K562 treated with DMSO at 1 percent for 12 hours (cell line): Measurements from ENCODE around the gene AADACL2. TPM values are rescaled to one million over a fixed set of nuclear protein-coding genes. Genes with fewer than 3 reads are reported as not detected.

Experiments used
- total RNA-seq: library from RNA; unstranded; fragments of 300-600 nt; gene quantifications from 2 replicates; pipeline ENCODE4 v1.2.3, GENCODE V29; 2022; ENCODE audit not compliant: insufficient read depth

The AADACL2 gene, protein sequence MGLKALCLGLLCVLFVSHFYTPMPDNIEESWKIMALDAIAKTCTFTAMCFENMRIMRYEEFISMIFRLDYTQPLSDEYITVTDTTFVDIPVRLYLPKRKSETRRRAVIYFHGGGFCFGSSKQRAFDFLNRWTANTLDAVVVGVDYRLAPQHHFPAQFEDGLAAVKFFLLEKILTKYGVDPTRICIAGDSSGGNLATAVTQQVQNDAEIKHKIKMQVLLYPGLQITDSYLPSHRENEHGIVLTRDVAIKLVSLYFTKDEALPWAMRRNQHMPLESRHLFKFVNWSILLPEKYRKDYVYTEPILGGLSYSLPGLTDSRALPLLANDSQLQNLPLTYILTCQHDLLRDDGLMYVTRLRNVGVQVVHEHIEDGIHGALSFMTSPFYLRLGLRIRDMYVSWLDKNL
- not detected in 2 replicates for total RNA-seq

DNA sequence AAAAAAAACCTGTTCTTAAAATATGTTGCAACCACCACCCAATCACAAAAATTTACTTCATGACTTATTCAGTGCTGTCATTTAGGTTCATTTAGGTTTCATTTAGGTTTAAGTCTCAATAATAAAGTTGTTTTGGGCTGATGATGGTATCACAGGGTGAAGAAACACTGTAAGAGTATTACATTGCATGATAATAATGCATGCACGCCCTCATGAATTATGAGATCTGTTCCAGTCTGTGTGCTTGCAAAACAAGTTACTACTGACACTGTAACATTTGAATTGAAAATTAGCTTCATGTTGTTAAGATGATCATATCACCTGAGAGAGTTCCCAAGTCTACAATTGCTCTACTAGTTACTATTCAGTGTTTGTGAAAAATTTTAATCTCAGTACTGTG is at the start of gene AADACL2:
Gene AADACL2, plus strand, starts transcription at position 315 of the 400 bp plus-strand sequence. CDS start 109 bp downstream, outside the sequence.

Other genes with a start within 250 kb of the AADACL2 start
- gene AADAC, start 80.2 kb downstream of the AADACL2 start, total RNA-seq: not detected in 2 replicates
- gene SUCNR1, start 139.7 kb downstream of the AADACL2 start, total RNA-seq: 0.42 and 1.2 TPM in 2 replicates